Neural cell (in vitro differentiated cells): ENCODE data around the gene FLT1. TPM values are rescaled to one million over a fixed set of nuclear protein-coding genes. Genes with fewer than 3 reads are reported as not detected.

ENCODE experiments used
- H2AFZ ChIP-seq: fragments of 200-600, 300-800 bp; sonication (generic), shearing (Covaris generic); 2 replicates; pipeline ENCODE4 v1.6.0; 2014; ENCODE audit warnings: low read depth, mild to moderate bottlenecking, antibody characterized with exemption, low read length, moderate library complexity
- H3F3A ChIP-seq: fragments of 200-600 bp; shearing (Covaris generic); 2 replicates; pipeline ENCODE4 v1.6.1; 2016; ENCODE audit warnings: mild to moderate bottlenecking, moderate library complexity, mixed read lengths, antibody characterized with exemption, low read length; ENCODE audit not compliant: insufficient read depth, poor library complexity, severe bottlenecking
- H3K27ac ChIP-seq: fragments of 200-600, 300-800 bp; sonication (generic), shearing (Covaris generic); 2 replicates; pipeline ENCODE4 v1.5.1; 2014; ENCODE audit warnings: mild to moderate bottlenecking, low read length, moderate library complexity
- H3K27me3 ChIP-seq: fragments of 300-800, 200-600 bp; sonication (generic), shearing (Covaris generic); 2 replicates; pipeline ENCODE4 v1.6.0; 2014; ENCODE audit warnings: mild to moderate bottlenecking, low read depth, low read length, moderate library complexity; ENCODE audit not compliant: insufficient read depth
- H3K36me3 ChIP-seq: fragments of 300-800, 200-600 bp; sonication (generic), shearing (Covaris generic); 2 replicates; pipeline ENCODE4 v1.5.1; 2014; ENCODE audit warnings: mild to moderate bottlenecking, antibody characterized with exemption, low read length, moderate library complexity; ENCODE audit not compliant: insufficient read depth
- H3K4me2 ChIP-seq: fragments of 300-800, 200-600 bp; sonication (generic), shearing (Covaris generic); 2 replicates; pipeline ENCODE4 v1.6.0; 2014; ENCODE audit warnings: mild to moderate bottlenecking, low read length
- H3K4me3 ChIP-seq: fragments of 300-800, 200-600 bp; sonication (generic), shearing (Covaris generic); 2 replicates; pipeline ENCODE4 v1.5.1; 2014; ENCODE audit warnings: mild to moderate bottlenecking, low read length, moderate library complexity
- H3K79me2 ChIP-seq: fragments of 200-600 bp; shearing (Covaris generic); replicated peaks from 2 replicates; pipeline ENCODE4 v1.6.0; 2014; ENCODE audit warnings: mild to moderate bottlenecking, low read length, moderate library complexity; ENCODE audit not compliant: insufficient read depth
- H3K9ac ChIP-seq: fragments of 300-800, 200-600 bp; sonication (generic), shearing (Covaris generic); 2 replicates; pipeline ENCODE4 v1.6.1; 2016; ENCODE audit warnings: mild to moderate bottlenecking, low read length, mixed read lengths
- H3K9me2 ChIP-seq: fragments of 200-600 bp; shearing (Covaris generic); 2 replicates; pipeline ENCODE4 v1.6.1; 2016; ENCODE audit warnings: mild to moderate bottlenecking, low read length, mixed read lengths; ENCODE audit not compliant: insufficient read depth
- H3K9me3 ChIP-seq: fragments of 200-600, 300-800 bp; sonication (generic), shearing (Covaris generic); 2 replicates; pipeline ENCODE4 v1.6.1; 2016; ENCODE audit warnings: mild to moderate bottlenecking, mixed run types, low read length, moderate library complexity, mixed read lengths
- H4K20me1 ChIP-seq: fragments of 200-600 bp; shearing (Covaris generic); 2 replicates; pipeline ENCODE4 v1.6.1; 2016; ENCODE audit warnings: mild to moderate bottlenecking, mixed run types; ENCODE audit not compliant: insufficient read depth
- EP300 ChIP-seq: fragments of 450-650 bp; conservative IDR thresholded peaks from 2 replicates; pipeline ENCODE4 v1.6.1; 2014; ENCODE audit warnings: antibody characterized with exemption, mild to moderate bottlenecking, moderate library complexity; ENCODE audit not compliant: poor library complexity, severe bottlenecking
- EZH2 ChIP-seq: fragments of 200-600, 300-800 bp; shearing (Covaris generic), sonication (generic); IDR thresholded peaks from 2 replicates; pipeline ENCODE4 v1.6.1; 2014; ENCODE audit warnings: antibody characterized with exemption, low read length, borderline replicate concordance, mild to moderate bottlenecking; ENCODE audit not compliant: insufficient read depth, poor library complexity, severe bottlenecking
- MXI1 ChIP-seq: fragments of 450-650 bp; conservative IDR thresholded peaks from 2 replicates; pipeline ENCODE4 v1.6.1; 2014; ENCODE audit warnings: antibody characterized with exemption, mild to moderate bottlenecking; ENCODE audit not compliant: poor library complexity, severe bottlenecking
- POLR2AphosphoS5 ChIP-seq: IDR thresholded peaks from 2 replicates; pipeline ENCODE4 v1.6.1; 2012
- RAD21 ChIP-seq: fragments of 450-650 bp; conservative IDR thresholded peaks from 2 replicates; pipeline ENCODE4 v1.6.1; 2014; ENCODE audit warnings: antibody characterized with exemption, mild to moderate bottlenecking, moderate library complexity
- REST ChIP-seq: IDR thresholded peaks from 2 replicates; pipeline ENCODE4 v1.6.1; 2012; ENCODE audit warnings: borderline replicate concordance
- SMC3 ChIP-seq: fragments of 450-650 bp; conservative IDR thresholded peaks from 2 replicates; pipeline ENCODE4 v1.6.1; 2014; ENCODE audit warnings: antibody characterized with exemption, mild to moderate bottlenecking, moderate library complexity; ENCODE audit not compliant: poor library complexity
- TAF1 ChIP-seq: IDR thresholded peaks from 2 replicates; pipeline ENCODE4 v1.6.1; 2012; ENCODE audit warnings: low read depth
- polyA plus RNA-seq: library from polyadenylated mRNA; depleted of rRNA; stranded (reverse); fragments of >200 nt; gene quantifications from 2 replicates; pipeline ENCODE4 v1.2.3, GENCODE V29; 2014
- TF ChIP-seq, protein P1 (sequence below): fragments of 450-650 bp; IDR thresholded peaks from 2 replicates; pipeline ENCODE4 v1.5.1; 2014; ENCODE audit warnings: antibody characterized with exemption, mild to moderate bottlenecking, moderate library complexity; ENCODE audit not compliant: poor library complexity, severe bottlenecking

The FLT1 gene
- polyA plus RNA-seq, 1 donor from 2014 or later: not detected

DNA sequence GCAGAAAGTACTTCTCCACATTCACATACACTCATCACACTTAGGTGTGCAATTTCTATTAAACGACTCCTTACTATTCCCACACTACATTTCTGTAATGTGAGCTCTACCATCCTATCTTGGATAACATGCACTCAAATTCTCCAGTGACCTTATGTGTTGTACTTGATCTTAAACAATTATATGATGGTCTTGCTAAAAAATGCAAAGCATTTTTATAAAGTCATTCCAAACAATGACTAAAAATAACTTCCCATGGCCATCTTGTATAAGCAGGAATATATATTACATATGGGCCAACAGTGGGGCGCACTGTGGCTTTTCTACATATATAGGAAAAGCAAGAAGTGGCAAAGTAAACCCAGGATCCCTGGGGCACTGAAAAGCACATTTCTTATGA lies 155.5 kb downstream of the FLT1 start:
- Histone ChIP-seq H3K27ac (no peak overlapping the region), H3K9me2 (no peaks in the 10 kb centered on the region), H4K20me1 (no peaks in the 10 kb centered on the region), H3K4me3 (no peak overlapping the region), H3K36me3 (no peaks in the 10 kb centered on the region), H3K27me3 (no peaks in the 10 kb centered on the region), H3K9ac (no peak overlapping the region), H2AFZ (no peak overlapping the region), H3K9me3 (no peaks in the 10 kb centered on the region), H3K4me2 (no peak overlapping the region), H3F3A (no peaks in the 10 kb centered on the region), H3K79me2 (no peaks in the 10 kb centered on the region)
- TF ChIP-seq SMC3 (no peak), RAD21 (no peak), POLR2AphosphoS5 (no peak), TAF1 (no peak), EP300 (no peak), MXI1 (no peak), REST (no peak), EZH2 (no peak)
- TF ChIP-seq, protein P1, sequence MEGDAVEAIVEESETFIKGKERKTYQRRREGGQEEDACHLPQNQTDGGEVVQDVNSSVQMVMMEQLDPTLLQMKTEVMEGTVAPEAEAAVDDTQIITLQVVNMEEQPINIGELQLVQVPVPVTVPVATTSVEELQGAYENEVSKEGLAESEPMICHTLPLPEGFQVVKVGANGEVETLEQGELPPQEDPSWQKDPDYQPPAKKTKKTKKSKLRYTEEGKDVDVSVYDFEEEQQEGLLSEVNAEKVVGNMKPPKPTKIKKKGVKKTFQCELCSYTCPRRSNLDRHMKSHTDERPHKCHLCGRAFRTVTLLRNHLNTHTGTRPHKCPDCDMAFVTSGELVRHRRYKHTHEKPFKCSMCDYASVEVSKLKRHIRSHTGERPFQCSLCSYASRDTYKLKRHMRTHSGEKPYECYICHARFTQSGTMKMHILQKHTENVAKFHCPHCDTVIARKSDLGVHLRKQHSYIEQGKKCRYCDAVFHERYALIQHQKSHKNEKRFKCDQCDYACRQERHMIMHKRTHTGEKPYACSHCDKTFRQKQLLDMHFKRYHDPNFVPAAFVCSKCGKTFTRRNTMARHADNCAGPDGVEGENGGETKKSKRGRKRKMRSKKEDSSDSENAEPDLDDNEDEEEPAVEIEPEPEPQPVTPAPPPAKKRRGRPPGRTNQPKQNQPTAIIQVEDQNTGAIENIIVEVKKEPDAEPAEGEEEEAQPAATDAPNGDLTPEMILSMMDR: no peak

DNA sequence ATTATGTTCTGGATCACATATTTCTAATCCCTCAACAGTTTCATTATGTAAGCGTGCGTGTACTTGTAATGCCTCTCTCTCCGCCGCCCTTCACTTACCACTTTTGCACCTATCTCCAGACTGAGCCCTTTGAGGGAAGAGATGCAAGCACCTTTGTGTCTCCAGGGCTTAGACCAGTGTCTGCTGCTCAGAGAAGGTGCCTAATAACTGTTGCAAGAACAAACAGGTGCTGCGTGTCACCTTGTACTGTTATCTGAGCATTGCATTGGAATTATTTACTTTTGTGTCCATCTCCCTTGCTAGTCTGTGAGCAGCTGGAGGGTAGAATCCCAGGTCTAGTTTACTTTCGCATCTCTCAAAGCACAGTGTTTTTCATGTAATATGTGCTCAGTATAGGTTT lies 156.2 kb downstream of the FLT1 start:
- TF ChIP-seq POLR2AphosphoS5 (no peak), MXI1 (no peak), RAD21 (no peak), SMC3 (no peak), TAF1 (no peak), EP300 (no peak), EZH2 (no peak), REST (no peak)
- TF ChIP-seq, protein P1: no peak
- H3K27me3 ChIP-seq: no peaks in the 10 kb centered on the region

More for the DNA sequence above, 156.2 kb downstream of the FLT1 start:
- no peak overlapping the region for H3K4me2 ChIP-seq
- H3K36me3 ChIP-seq: no peaks in the 10 kb centered on the region
- H3K9me2 ChIP-seq: no peaks in the 10 kb centered on the region
- no peak overlapping the region for H3K27ac ChIP-seq
- no peaks in the 10 kb centered on the region for H3K79me2 ChIP-seq
- H2AFZ ChIP-seq: no peak overlapping the region
- H3K9me3 ChIP-seq: no peaks in the 10 kb centered on the region
- no peaks in the 10 kb centered on the region for H3F3A ChIP-seq
- H3K9ac ChIP-seq: no peak overlapping the region
- no peaks in the 10 kb centered on the region for H4K20me1 ChIP-seq
- H3K4me3 ChIP-seq: no peak overlapping the region
